AG09319 (cell line): Measurements from ENCODE around the gene MAD1L1.
"Not testable (repeated sequence)": the region's sequence is repeated elsewhere in the genome, so short reads cannot be mapped to it uniquely, and the experiment has no call there.

Experiments used
- DNase-seq: peaks from one replicate; pipeline ENCODE4 v3.0.0-alpha.2; 2010; ENCODE audit warnings: low read depth; ENCODE audit errors: extremely low read depth
- CTCF ChIP-seq: IDR thresholded peaks from 2 replicates; pipeline ENCODE4 v1.5.1; 2011; ENCODE audit warnings: low read depth, mild to moderate bottlenecking, inconsistent platforms, low read length, moderate library complexity

MAD1L1 gene

DNA sequence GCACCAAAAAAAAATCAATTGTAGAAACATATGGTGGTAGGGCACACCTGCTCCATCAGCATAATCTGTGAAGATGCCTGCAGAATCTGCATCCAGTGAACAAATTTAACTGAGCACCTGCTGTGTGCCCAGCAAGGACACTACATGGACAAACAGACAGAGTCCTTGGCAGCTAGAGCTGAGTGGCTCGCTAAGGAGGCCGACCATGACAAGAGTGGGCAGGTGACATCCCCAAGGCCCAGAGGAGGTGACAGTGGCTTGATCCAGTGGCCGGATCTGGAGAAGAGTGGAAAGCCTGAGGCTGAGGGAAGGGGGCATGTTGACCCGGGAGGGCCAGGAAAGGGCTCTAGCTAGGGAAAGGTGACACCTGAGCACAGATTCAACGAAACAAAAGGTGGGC, 68.1 kb downstream of the MAD1L1 start:
- no peak for TF ChIP-seq CTCF
- no peak for DNase-seq

GRCh38 chr7:2163600-2164555, 68.9 kb downstream of the MAD1L1 start:
- DNase-seq, result no peak
- TF ChIP-seq CTCF, result no peak

DNA sequence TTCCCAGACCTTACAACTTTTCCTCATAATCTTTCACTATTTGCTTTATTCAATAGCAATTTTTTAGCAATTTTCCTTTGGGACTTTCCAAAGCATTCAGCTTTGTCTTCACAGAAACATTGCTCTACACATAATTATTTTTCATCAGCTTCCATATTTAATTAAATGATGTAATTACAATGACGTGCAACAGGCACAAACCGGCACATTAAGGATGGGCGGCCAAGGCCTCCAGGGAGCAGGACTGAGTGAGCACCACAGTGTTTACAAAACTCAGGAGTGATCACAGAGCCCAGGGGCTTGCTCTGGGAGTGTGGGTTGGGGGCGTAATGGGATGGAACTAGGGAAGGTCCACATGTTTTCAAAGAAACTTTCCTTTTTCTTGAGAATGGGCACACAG, 69.8 kb downstream of the MAD1L1 start:
- no peak for TF ChIP-seq CTCF
- DNase-seq, result no peak

GRCh38 chr7:2162004-2162902, 70.5 kb downstream of the MAD1L1 start:
- not testable (repeated sequence) for DNase-seq

DNA sequence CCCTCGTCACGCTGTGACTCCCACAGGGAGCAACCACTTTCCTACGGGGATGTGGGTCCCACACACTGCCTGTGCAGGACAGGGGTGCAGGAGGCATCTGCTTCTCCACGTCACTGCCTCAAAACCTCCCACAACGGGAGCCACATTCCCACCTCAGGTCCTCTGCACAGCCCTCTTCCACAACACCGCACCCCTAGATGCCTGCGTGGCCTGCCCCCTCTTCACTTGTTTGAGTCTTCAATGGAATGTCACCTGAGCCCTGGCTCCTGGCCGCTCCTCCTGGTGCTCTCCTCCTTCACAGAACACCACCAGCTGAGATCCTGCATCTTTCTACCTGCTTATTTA, 73.6 kb downstream of the MAD1L1 start:
- no peak for DNase-seq
- TF ChIP-seq CTCF, result no peak

DNA sequence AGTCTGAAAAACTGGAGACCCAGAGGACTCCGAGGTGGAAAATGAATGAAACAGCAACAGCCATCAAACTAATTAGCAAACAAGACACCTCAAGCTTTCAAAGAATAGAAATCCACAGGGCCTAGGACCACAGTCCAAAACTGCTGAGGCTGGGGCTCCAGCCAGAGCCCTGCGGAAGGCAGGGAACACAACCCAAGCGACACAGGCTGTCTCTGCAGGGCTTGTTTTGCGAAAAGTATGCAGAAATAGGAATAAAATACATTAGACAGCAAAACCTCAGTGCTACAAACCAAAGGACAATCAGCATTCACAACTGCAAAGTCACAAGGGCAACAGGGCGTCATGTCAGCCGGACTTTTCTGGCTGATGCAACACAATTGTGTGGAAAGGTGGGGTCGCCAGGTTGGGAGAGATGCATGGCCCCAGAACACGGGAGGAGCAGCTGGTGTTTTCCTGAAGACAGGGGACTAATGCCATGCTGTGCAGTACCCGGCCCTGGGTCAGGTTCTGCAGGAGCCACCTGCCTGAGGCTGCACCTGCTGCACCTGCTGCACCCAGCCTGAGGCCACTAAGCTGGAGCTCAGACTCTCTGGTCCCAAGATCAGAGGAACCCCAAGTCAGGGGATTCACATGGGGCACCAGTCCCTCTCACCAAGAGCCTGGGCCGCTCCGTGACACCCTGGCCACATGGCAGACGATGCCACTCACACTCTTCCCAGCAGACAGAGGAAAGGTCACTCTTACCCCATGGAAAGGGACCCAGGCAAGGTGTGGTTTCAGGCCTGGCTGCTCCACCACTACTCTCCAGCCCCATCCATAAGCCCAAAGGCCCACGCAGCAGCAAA, 74.2 kb downstream of the MAD1L1 start:
- no peak for TF ChIP-seq CTCF
- no peak for DNase-seq
